ENCODE measurements around the gene PCID2.

The PCID2 gene

GRCh38 chr13:113229161-113229560, 20.7 kb upstream of the PCID2 start:
- no peaks in the 10 kb centered on the region for H4K20me1 ChIP-seq (ENCODE audit: insufficient read depth, low read length)
- H3K9me3 ChIP-seq (ENCODE audit: insufficient read depth, low read length): no peaks in the 10 kb centered on the region
- no peak overlapping the region for H3K4me3 ChIP-seq (ENCODE audit: low read length)
- H2AFZ ChIP-seq (ENCODE audit: low read depth, low read length): no peak overlapping the region
- H3K79me2 ChIP-seq (ENCODE audit: low read length): peaks cover 30% of the 10 kb centered on the region
- no peaks in the 10 kb centered on the region for H3K27me3 ChIP-seq (ENCODE audit: low read depth, low read length)
- H3K9ac ChIP-seq (ENCODE audit: low read length): no peak overlapping the region
- H3K36me3 ChIP-seq (replicated peaks; ENCODE audit: low read depth, low read length): peaks cover 66% of the 10 kb centered on the region
- no peaks in the 10 kb centered on the region for H3K4me1 ChIP-seq (ENCODE audit: low read length)
- TF ChIP-seq EZH2phosphoT487 (IDR thresholded peaks at IDR 0.05; ENCODE audit: low read depth) (no peak), CTCF (IDR thresholded peaks at IDR 0.05; ENCODE audit: low read depth, low read length) (no peak)
- no peak overlapping the region for H3K4me2 ChIP-seq (ENCODE audit: low read length)
- no peak overlapping the region for H3K27ac ChIP-seq (ENCODE audit: low read length)

GRCh38 chr13:113226873-113227450, 18.5 kb upstream of the PCID2 start:
- H3K79me2 ChIP-seq (ENCODE audit: low read length): peaks cover 49% of the 10 kb centered on the region
- no peaks in the 10 kb centered on the region for H3K4me1 ChIP-seq (ENCODE audit: low read length)
- no peak overlapping the region for H3K27ac ChIP-seq (ENCODE audit: low read length)
- TF ChIP-seq CTCF (IDR thresholded peaks at IDR 0.05; ENCODE audit: low read depth, low read length) (no peak), EZH2phosphoT487 (IDR thresholded peaks at IDR 0.05; ENCODE audit: low read depth) (no peak)
- H3K36me3 ChIP-seq (replicated peaks; ENCODE audit: low read depth, low read length): peaks cover 70% of the 10 kb centered on the region
- no peak overlapping the region for H3K4me3 ChIP-seq (ENCODE audit: low read length)
- no peak overlapping the region for H3K4me2 ChIP-seq (ENCODE audit: low read length)
- peaks cover 9% of the 10 kb centered on the region for H4K20me1 ChIP-seq (ENCODE audit: insufficient read depth, low read length)
- no peak overlapping the region for H2AFZ ChIP-seq (ENCODE audit: low read depth, low read length)
- H3K9ac ChIP-seq (ENCODE audit: low read length): no peak overlapping the region
- no peaks in the 10 kb centered on the region for H3K27me3 ChIP-seq (ENCODE audit: low read depth, low read length)
- H3K9me3 ChIP-seq (ENCODE audit: insufficient read depth, low read length): no peaks in the 10 kb centered on the region

- Histone ChIP-seq H3K27ac (ENCODE audit: low read length) (no peak overlapping the region), H3K9me3 (ENCODE audit: insufficient read depth, low read length) (no peaks in the 10 kb centered on the region), H3K4me3 (ENCODE audit: low read length) (no peak overlapping the region), H3K79me2 (ENCODE audit: low read length) (peaks cover 64% of the 10 kb centered on the region), H3K4me2 (ENCODE audit: low read length) (no peak overlapping the region), H3K27me3 (ENCODE audit: low read depth, low read length) (no peaks in the 10 kb centered on the region), H4K20me1 (ENCODE audit: insufficient read depth, low read length) (peaks cover 18% of the 10 kb centered on the region), H3K4me1 (ENCODE audit: low read length) (no peaks in the 10 kb centered on the region), H2AFZ (ENCODE audit: low read depth, low read length) (no peak overlapping the region), H3K9ac (ENCODE audit: low read length) (no peak overlapping the region), H3K36me3 (replicated peaks; ENCODE audit: low read depth, low read length) (peaks cover 80% of the 10 kb centered on the region)
- TF ChIP-seq CTCF (IDR thresholded peaks at IDR 0.05; ENCODE audit: low read depth, low read length) (no peak), EZH2phosphoT487 (IDR thresholded peaks at IDR 0.05; ENCODE audit: low read depth) (no peak)
Observed at GRCh38 chr13:113225515-113225914, 17.0 kb upstream of the PCID2 start.

- no peaks in the 10 kb centered on the region for H3K9me3 ChIP-seq (ENCODE audit: insufficient read depth, low read length)
- H3K27me3 ChIP-seq (ENCODE audit: low read depth, low read length): no peaks in the 10 kb centered on the region
- no peak overlapping the region for H3K9ac ChIP-seq (ENCODE audit: low read length)
- H2AFZ ChIP-seq (ENCODE audit: low read depth, low read length): no peak overlapping the region
- TF ChIP-seq CTCF (IDR thresholded peaks at IDR 0.05; ENCODE audit: low read depth, low read length): no peak
- no peak for TF ChIP-seq EZH2phosphoT487 (IDR thresholded peaks at IDR 0.05; ENCODE audit: low read depth)
- peaks cover 81% of the 10 kb centered on the region for H3K36me3 ChIP-seq (replicated peaks; ENCODE audit: low read depth, low read length)
- no peaks in the 10 kb centered on the region for H3K4me1 ChIP-seq (ENCODE audit: low read length)
- no peak overlapping the region for H3K27ac ChIP-seq (ENCODE audit: low read length)
- H3K4me3 ChIP-seq (ENCODE audit: low read length): no peak overlapping the region
- H3K79me2 ChIP-seq (ENCODE audit: low read length): peaks cover 74% of the 10 kb centered on the region
- H4K20me1 ChIP-seq (ENCODE audit: insufficient read depth, low read length): peaks cover 26% of the 10 kb centered on the region
- H3K4me2 ChIP-seq (ENCODE audit: low read length): no peak overlapping the region
Observed at GRCh38 chr13:113224486-113224885, 16.0 kb upstream of the PCID2 start.
